DOHH2 (cell line): ENCODE results near the gene SMARCAD1.

Source experiments
- EZH2phosphoT487 ChIP-seq: fragments of 200-600 bp; sonication (generic); IDR thresholded peaks from 2 replicates; pipeline ENCODE4 v1.6.1; 2017; ENCODE audit warnings: borderline replicate concordance, mild to moderate bottlenecking, antibody characterized with exemption, low read length, moderate library complexity, mixed read lengths
- TF ChIP-seq, protein P1 (sequence below): fragments of 200-600 bp; sonication (generic); IDR thresholded peaks from one replicate; pipeline ENCODE4 v1.5.1; 2014; ENCODE audit warnings: antibody characterized with exemption, mild to moderate bottlenecking, low read depth, low read length; ENCODE audit not compliant: poor library complexity, severe bottlenecking

- TF ChIP-seq, protein P1, sequence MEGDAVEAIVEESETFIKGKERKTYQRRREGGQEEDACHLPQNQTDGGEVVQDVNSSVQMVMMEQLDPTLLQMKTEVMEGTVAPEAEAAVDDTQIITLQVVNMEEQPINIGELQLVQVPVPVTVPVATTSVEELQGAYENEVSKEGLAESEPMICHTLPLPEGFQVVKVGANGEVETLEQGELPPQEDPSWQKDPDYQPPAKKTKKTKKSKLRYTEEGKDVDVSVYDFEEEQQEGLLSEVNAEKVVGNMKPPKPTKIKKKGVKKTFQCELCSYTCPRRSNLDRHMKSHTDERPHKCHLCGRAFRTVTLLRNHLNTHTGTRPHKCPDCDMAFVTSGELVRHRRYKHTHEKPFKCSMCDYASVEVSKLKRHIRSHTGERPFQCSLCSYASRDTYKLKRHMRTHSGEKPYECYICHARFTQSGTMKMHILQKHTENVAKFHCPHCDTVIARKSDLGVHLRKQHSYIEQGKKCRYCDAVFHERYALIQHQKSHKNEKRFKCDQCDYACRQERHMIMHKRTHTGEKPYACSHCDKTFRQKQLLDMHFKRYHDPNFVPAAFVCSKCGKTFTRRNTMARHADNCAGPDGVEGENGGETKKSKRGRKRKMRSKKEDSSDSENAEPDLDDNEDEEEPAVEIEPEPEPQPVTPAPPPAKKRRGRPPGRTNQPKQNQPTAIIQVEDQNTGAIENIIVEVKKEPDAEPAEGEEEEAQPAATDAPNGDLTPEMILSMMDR = no peak
- no peak for TF ChIP-seq EZH2phosphoT487
Measured at GRCh38 chr4:94336303-94336702, 128.6 kb downstream of the SMARCAD1 start.
